ENCODE data around the gene TBC1D5.

TBC1D5 gene

DNA sequence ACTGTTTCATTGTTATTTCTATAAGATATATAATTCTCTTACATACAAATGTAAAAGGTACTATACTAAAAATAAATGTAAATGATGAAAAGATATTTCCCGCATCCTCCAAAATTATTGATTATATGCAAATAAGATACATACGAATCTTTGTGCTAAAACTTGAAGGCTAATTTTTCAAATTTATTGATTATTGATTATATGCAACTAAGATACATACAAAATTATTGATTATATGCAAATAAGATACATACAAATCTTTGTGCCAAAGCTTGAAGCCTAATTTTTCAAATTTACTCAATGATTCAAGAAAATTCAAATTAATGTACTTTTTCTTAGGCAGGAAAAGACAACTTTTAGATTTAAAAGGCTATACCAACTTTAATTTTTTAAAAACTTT lies 319.8 kb downstream of the TBC1D5 start:
- no peak overlapping the region for H3K4me3 ChIP-seq (IDR thresholded peaks at IDR 0.05; ENCODE audit: insufficient read depth, low read depth, low read length)
- no peak overlapping the region for H3K4me2 ChIP-seq
- TF ChIP-seq, protein P1, sequence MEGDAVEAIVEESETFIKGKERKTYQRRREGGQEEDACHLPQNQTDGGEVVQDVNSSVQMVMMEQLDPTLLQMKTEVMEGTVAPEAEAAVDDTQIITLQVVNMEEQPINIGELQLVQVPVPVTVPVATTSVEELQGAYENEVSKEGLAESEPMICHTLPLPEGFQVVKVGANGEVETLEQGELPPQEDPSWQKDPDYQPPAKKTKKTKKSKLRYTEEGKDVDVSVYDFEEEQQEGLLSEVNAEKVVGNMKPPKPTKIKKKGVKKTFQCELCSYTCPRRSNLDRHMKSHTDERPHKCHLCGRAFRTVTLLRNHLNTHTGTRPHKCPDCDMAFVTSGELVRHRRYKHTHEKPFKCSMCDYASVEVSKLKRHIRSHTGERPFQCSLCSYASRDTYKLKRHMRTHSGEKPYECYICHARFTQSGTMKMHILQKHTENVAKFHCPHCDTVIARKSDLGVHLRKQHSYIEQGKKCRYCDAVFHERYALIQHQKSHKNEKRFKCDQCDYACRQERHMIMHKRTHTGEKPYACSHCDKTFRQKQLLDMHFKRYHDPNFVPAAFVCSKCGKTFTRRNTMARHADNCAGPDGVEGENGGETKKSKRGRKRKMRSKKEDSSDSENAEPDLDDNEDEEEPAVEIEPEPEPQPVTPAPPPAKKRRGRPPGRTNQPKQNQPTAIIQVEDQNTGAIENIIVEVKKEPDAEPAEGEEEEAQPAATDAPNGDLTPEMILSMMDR (conservative IDR thresholded peaks at IDR 0.05; ENCODE audit: low read depth, low read length): no peak
- H2AFZ ChIP-seq (ENCODE audit: low read depth): no peak overlapping the region
- H3K27me3 ChIP-seq (ENCODE audit: insufficient read depth, low read depth): no peaks in the 10 kb centered on the region
- H3K9ac ChIP-seq: no peak overlapping the region
- no peaks in the 10 kb centered on the region for H3K79me2 ChIP-seq (ENCODE audit: insufficient read depth, low read depth)
- no peaks in the 10 kb centered on the region for H3K4me1 ChIP-seq (ENCODE audit: low read depth, poor library complexity, severe bottlenecking)
- H3K27ac ChIP-seq: no peak overlapping the region
- H3K36me3 ChIP-seq (ENCODE audit: insufficient read depth): no peaks in the 10 kb centered on the region
- no peaks in the 10 kb centered on the region for H4K20me1 ChIP-seq (ENCODE audit: insufficient read depth)

DNA sequence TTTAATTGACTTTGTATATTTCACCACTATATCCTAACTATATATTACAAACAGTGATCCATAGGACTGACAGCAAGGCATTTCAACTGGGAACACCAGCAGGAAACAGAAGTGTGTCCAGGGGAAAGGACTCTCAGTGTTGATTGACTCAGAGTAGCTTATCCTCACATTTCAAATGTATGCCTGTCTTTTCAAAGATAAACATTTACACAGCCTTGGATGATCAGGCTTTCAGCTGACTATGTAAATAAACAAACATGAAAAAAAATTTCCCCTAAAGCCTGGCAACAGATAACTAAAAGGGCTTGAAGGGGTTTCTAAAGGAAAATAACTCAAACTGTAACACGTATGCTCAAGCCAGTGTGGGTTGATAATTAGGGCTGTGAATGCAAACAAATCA lies 321.8 kb downstream of the TBC1D5 start:
- H3K4me2 ChIP-seq: no peak overlapping the region
- no peaks in the 10 kb centered on the region for H4K20me1 ChIP-seq (ENCODE audit: insufficient read depth)
- no peaks in the 10 kb centered on the region for H3K4me1 ChIP-seq (ENCODE audit: low read depth, poor library complexity, severe bottlenecking)
- no peak overlapping the region for H2AFZ ChIP-seq (ENCODE audit: low read depth)
- H3K79me2 ChIP-seq (ENCODE audit: insufficient read depth, low read depth): no peaks in the 10 kb centered on the region
- TF ChIP-seq, protein P1 (conservative IDR thresholded peaks at IDR 0.05; ENCODE audit: low read depth, low read length): no peak
- no peak overlapping the region for H3K4me3 ChIP-seq (IDR thresholded peaks at IDR 0.05; ENCODE audit: insufficient read depth, low read depth, low read length)
- H3K36me3 ChIP-seq (ENCODE audit: insufficient read depth): no peaks in the 10 kb centered on the region
- no peak overlapping the region for H3K9ac ChIP-seq
- no peaks in the 10 kb centered on the region for H3K27me3 ChIP-seq (ENCODE audit: insufficient read depth, low read depth)
- H3K27ac ChIP-seq: no peak overlapping the region

DNA sequence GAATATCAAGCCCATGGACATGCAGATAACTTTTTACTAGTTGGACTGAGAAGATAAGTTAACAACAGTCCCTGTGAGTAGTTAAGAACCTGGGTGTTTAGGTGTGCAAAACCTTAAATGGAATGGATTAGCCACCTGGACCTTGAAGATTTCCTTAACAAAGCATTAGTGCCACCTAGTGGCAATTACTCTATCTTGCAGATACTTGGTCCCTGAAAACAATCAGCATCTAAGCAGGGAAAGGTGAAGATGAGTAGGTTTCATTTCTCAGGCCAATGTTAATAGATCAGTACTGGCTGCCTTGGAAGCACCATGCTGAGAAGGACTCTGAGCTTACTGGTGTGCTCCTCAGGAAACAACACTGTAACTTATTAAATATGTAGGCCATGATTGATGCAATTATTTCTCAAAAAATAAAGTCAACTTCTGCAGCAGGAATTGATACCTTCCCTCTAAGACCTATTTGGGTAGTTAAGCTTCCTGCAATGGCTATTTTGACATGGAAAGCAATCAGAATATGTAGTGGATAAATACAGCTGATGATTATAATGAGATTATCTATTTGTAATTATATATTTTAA lies 329.4 kb downstream of the TBC1D5 start:
- TF ChIP-seq, protein P1 (conservative IDR thresholded peaks at IDR 0.05; ENCODE audit: low read depth, low read length): peak; percentile 64
- Histone ChIP-seq H3K27ac (no peak overlapping the region), H3K4me1 (ENCODE audit: low read depth, poor library complexity, severe bottlenecking) (no peaks in the 10 kb centered on the region), H4K20me1 (ENCODE audit: insufficient read depth) (no peaks in the 10 kb centered on the region), H2AFZ (ENCODE audit: low read depth) (no peak overlapping the region), H3K9ac (no peak overlapping the region), H3K27me3 (ENCODE audit: insufficient read depth, low read depth) (no peaks in the 10 kb centered on the region), H3K79me2 (ENCODE audit: insufficient read depth, low read depth) (no peaks in the 10 kb centered on the region), H3K4me2 (no peak overlapping the region), H3K4me3 (IDR thresholded peaks at IDR 0.05; ENCODE audit: insufficient read depth, low read depth, low read length) (no peak overlapping the region), H3K36me3 (ENCODE audit: insufficient read depth) (no peaks in the 10 kb centered on the region)

DNA sequence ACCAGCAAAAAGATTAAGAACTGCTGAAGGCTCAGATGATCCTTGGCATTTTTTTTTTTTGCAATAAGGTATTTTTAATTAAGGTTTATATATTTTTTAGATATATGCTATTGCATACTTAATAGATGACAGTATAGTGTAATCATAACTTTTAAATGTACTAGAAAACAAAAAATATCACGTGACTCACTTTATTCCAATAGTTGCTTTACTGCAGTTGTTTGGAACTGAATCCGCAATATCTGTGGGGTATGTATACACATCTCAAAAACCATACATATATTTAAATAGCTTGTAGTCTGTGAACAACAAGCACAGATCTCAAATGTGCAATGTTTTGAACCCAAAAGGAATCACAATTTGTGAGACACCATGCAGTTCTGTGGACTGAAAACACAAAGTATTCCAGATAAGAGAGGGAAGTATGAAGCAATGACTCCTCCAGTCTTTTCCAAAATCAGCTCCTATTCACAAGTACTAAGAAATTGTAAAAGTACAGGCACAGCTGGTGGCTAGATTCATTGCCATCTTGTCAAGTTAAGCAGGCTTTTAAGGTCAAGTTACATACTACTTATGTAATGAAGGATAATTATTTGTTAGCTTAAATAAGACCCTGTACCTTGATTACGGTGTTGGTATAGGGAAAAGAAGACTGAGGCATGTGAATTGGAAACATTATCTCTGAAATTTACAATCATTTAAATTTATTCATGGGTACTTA lies 331.1 kb downstream of the TBC1D5 start:
- no peak overlapping the region for H2AFZ ChIP-seq (ENCODE audit: low read depth)
- H4K20me1 ChIP-seq (ENCODE audit: insufficient read depth): no peaks in the 10 kb centered on the region
- no peaks in the 10 kb centered on the region for H3K36me3 ChIP-seq (ENCODE audit: insufficient read depth)
- TF ChIP-seq, protein P1 (conservative IDR thresholded peaks at IDR 0.05; ENCODE audit: low read depth, low read length): no peak
- H3K4me3 ChIP-seq (IDR thresholded peaks at IDR 0.05; ENCODE audit: insufficient read depth, low read depth, low read length): no peak overlapping the region
- H3K27me3 ChIP-seq (ENCODE audit: insufficient read depth, low read depth): no peaks in the 10 kb centered on the region
- no peak overlapping the region for H3K4me2 ChIP-seq
- no peak overlapping the region for H3K27ac ChIP-seq
- H3K79me2 ChIP-seq (ENCODE audit: insufficient read depth, low read depth): no peaks in the 10 kb centered on the region
- no peak overlapping the region for H3K9ac ChIP-seq
- H3K4me1 ChIP-seq (ENCODE audit: low read depth, poor library complexity, severe bottlenecking): no peaks in the 10 kb centered on the region
